CD14-positive monocyte (primary cell): ENCODE data around the gene TUSC1. TPM values are rescaled to one million over a fixed set of nuclear protein-coding genes. Genes with fewer than 3 reads are reported as not detected.

ENCODE experiments used
- DNase-seq, 3 donors: peaks; one replicate each; pipeline ENCODE4 v3.0.0-alpha.2; 2011 to 2022
- H2AFZ ChIP-seq: 2 replicates; pipeline ENCODE4 v1.6.0; 2012; ENCODE audit warnings: mild to moderate bottlenecking, low read depth, low read length, inconsistent platforms; ENCODE audit not compliant: insufficient read depth, poor library complexity, severe bottlenecking
- H3K27ac ChIP-seq, 2 donors: 1 replicate in 1 of 2; 2 replicates in 1 of 2; pipeline ENCODE4 v1.5.1; 2012 to 2013; ENCODE audit warnings: low read length in 2 of 2, control low read depth in 1 of 2, inconsistent platforms in 1 of 2, low read depth in 1 of 2, mild to moderate bottlenecking in 1 of 2
- H3K27me3 ChIP-seq, 2 donors: one replicate each; pipeline versions ENCODE4 v1.6.0 to v1.6.1; 2011 to 2013; ENCODE audit warnings: low read length in 2 of 2; ENCODE audit not compliant: control insufficient read depth in 2 of 2, insufficient read depth in 2 of 2
- H3K36me3 ChIP-seq, 2 donors: replicated peaks in 1 of 2; 1 replicate in 1 of 2; 2 replicates in 1 of 2; pipeline versions ENCODE4 v1.5.1 to v1.6.1; 2012 to 2013; ENCODE audit warnings: low read length in 2 of 2, control low read depth in 1 of 2, inconsistent platforms in 1 of 2, mild to moderate bottlenecking in 1 of 2; ENCODE audit not compliant: insufficient read depth in 2 of 2, control insufficient read depth in 1 of 2
- H3K4me1 ChIP-seq, 2 donors: 1 replicate in 1 of 2; 2 replicates in 1 of 2; pipeline versions ENCODE4 v1.5.1 to v1.6.1; 2012 to 2013; ENCODE audit warnings: low read length in 2 of 2, control low read depth in 1 of 2, inconsistent platforms in 1 of 2, mild to moderate bottlenecking in 1 of 2, moderate library complexity in 1 of 2; ENCODE audit not compliant: insufficient read depth in 2 of 2, control insufficient read depth in 1 of 2
- H3K4me2 ChIP-seq: replicated peaks from 2 replicates; pipeline ENCODE3; 2012; ENCODE audit warnings: low read length, moderate library complexity, mild to moderate bottlenecking; ENCODE audit not compliant: poor library complexity, severe bottlenecking; ENCODE audit errors: extremely low read depth
- H3K4me3 ChIP-seq, 3 experiments: fragments of 200-600 bp in 1 of 3; sonication (generic) in 1 of 3; replicated peaks in 1 of 3; 1 replicate in 2 of 3; 2 replicates in 1 of 3; pipeline ENCODE4 v1.5.1; 2011 to 2013; ENCODE audit warnings: low read length in 3 of 3, mild to moderate bottlenecking in 3 of 3, control low read depth in 2 of 3, low read depth in 2 of 3, inconsistent platforms in 1 of 3, moderate library complexity in 1 of 3
- H3K79me2 ChIP-seq: 2 replicates; pipeline ENCODE4 v1.6.0; 2012; ENCODE audit warnings: mild to moderate bottlenecking, control low read depth, inconsistent platforms, low read length, moderate library complexity; ENCODE audit not compliant: insufficient read depth
- H3K9ac ChIP-seq: 2 replicates; pipeline ENCODE4 v1.6.0; 2017; ENCODE audit warnings: low read length, mild to moderate bottlenecking; ENCODE audit not compliant: insufficient read depth, poor library complexity, severe bottlenecking
- H3K9me3 ChIP-seq, 2 donors: replicated peaks in 1 of 2; 1 replicate in 1 of 2; 2 replicates in 1 of 2; pipeline versions ENCODE4 v1.5.1 to v1.6.1; 2012 to 2013; ENCODE audit warnings: low read length in 2 of 2, control low read depth in 1 of 2; ENCODE audit not compliant: control insufficient read depth in 1 of 2, insufficient read depth in 1 of 2
- H4K20me1 ChIP-seq: 2 replicates; pipeline ENCODE4 v1.6.0; 2012; ENCODE audit warnings: mild to moderate bottlenecking, low read length, control low read depth, moderate library complexity; ENCODE audit not compliant: insufficient read depth
- H3K27ac Mint-ChIP-seq, 7 donors: one replicate each; pipeline ENCODE4 v1.8.0; 2020; ENCODE audit warnings: mild to moderate bottlenecking in 7 of 7, mixed read lengths in 7 of 7, moderate library complexity in 6 of 7, inconsistent platforms in 2 of 7
- H3K27me3 Mint-ChIP-seq, 3 donors: one replicate each; pipeline ENCODE4 v1.8.0; 2021 to 2022; ENCODE audit warnings: low read depth in 3 of 3, mild to moderate bottlenecking in 3 of 3, mixed read lengths in 3 of 3, moderate library complexity in 3 of 3, inconsistent platforms in 1 of 3
- H3K36me3 Mint-ChIP-seq, 2 donors: one replicate each; pipeline ENCODE4 v1.8.0; 2020; ENCODE audit warnings: mixed read lengths in 2 of 2, inconsistent platforms in 1 of 2, mild to moderate bottlenecking in 1 of 2
- H3K4me1 Mint-ChIP-seq: one replicate; pipeline ENCODE4 v1.8.0; 2020; ENCODE audit warnings: mild to moderate bottlenecking, mixed read lengths
- H3K4me3 Mint-ChIP-seq, 2 donors: one replicate each; pipeline ENCODE4 v1.8.0; 2020; ENCODE audit warnings: mild to moderate bottlenecking in 2 of 2, mixed read lengths in 2 of 2, moderate library complexity in 1 of 2
- H3K9me3 Mint-ChIP-seq, 7 donors: one replicate each; pipeline ENCODE4 v1.8.0; 2020 to 2022; ENCODE audit warnings: mixed read lengths in 7 of 7, mild to moderate bottlenecking in 6 of 7, moderate library complexity in 6 of 7, inconsistent platforms in 2 of 7
- CTCF ChIP-seq: fragments of 200-600 bp; IDR thresholded peaks from one replicate; pipeline ENCODE4 v1.8.0; 2022; ENCODE audit warnings: antibody characterized with exemption, mild to moderate bottlenecking
- WGBS: methylation state at CpG from one replicate; pipeline ENCODE4 v1.1.5; 2013; ENCODE audit warnings: missing lambda C conversion rate; ENCODE audit not compliant: insufficient coverage; 5-methylcytosine and 5-hydroxymethylcytosine counted together
- intact Hi-C, 2 donors: fragments of 100-400 bp; cut with micrococcal nuclease; formaldehyde crosslinking; loops; one replicate each; pipeline versions ENCODE4 v1.15.0 to v1.15.1; 2023
- polyA minus RNA-seq: library from RNA; depleted of rRNA, polyadenylated mRNA; stranded (reverse); fragments of >200 nt; gene quantifications from 2 replicates; pipeline ENCODE4 v1.2.3, GENCODE V29; 2012
- polyA plus RNA-seq, 3 donors: library from polyadenylated mRNA; depleted of rRNA in 1 of 3; unstranded in 2 of 3; stranded (reverse) in 1 of 3; fragments of 300-500 nt in 2 of 3; fragments of >200 nt in 1 of 3; fragmentation: Illumina TruSeq in 2 of 3; gene quantifications; 1 replicate in 2 of 3; 2 replicates in 1 of 3; pipeline ENCODE4 v1.2.3, GENCODE V29; 2012 to 2021
- total RNA-seq, 12 experiments: library from RNA in 1 of 12; stranded (reverse) in 1 of 12; fragments of 120-200 nt in 1 of 12; gene quantifications; one replicate each; pipeline ENCODE4 v1.2.4 and lab custom pipeline; 2013 to 2026; ENCODE audit warnings: mixed read lengths in 6 of 12, inconsistent platforms in 1 of 12

The TUSC1 gene
- 1.4 TPM for total RNA-seq (2013)
- polyA plus RNA-seq, result 1 to 10 TPM in 1 of 3 donors, under 1 TPM in 2; 0.29 to 1.8 (median 0.87) TPM
- polyA minus RNA-seq, result 0.42 and 0.96 TPM in 2 replicates
- 0.20 to 1.7 (median 0.41) reads per million in 11 experiments for total RNA-seq (lab: John Stamatoyannopoulos, UW)

- peaks cover 0 to 5% of the 10 kb centered on the region in 2 donors for H3K27me3 ChIP-seq
- intact Hi-C loops, result no loop called here
- H3K79me2 ChIP-seq, result no peaks in the 10 kb centered on the region
- H3K9ac ChIP-seq, result peak within 1 kb of the TSS; percentile 60
- Mint-ChIP-seq H3K4me3 (peak within 1 kb of the TSS; percentile 66 to 89), H3K9me3 (peaks cover 0 to 9% (median 2%) of the 10 kb centered on the region in 7 donors), H3K27me3 (peaks cover 1 to 20% (median 7%) of the 10 kb centered on the region in 3 donors), H3K4me1 (peaks cover 10% of the 10 kb centered on the region), H3K27ac (no peak within 1 kb of the TSS), H3K36me3 (no peaks in the 10 kb centered on the region)
- H2AFZ ChIP-seq, result peak within 1 kb of the TSS; percentile 84
- peak in 2 of 3 donors; percentile 2 to 12 for DNase-seq
- no peaks in the 10 kb centered on the region for H4K20me1 ChIP-seq
- H3K4me2 ChIP-seq, result peak within 1 kb of the TSS; percentile 88
- H3K4me3 ChIP-seq, result peak within 1 kb of the TSS; percentile 56 to 74 (median 56)
- peaks cover 11 to 12% of the 10 kb centered on the region in 2 donors for H3K4me1 ChIP-seq
- no peak for TF ChIP-seq CTCF
- 2% methylated on average over 57 of the region's 57 CpGs for WGBS
- H3K9me3 ChIP-seq, result no peaks in the 10 kb centered on the region
- no peak within 1 kb of the TSS for H3K27ac ChIP-seq
- H3K36me3 ChIP-seq, result no peaks in the 10 kb centered on the region
These were observed at the start of gene TUSC1 for GRCh38 chr9:25678147-25678666. TSS of gene TUSC1 (minus strand) at chr9:25678444. CDS start at chr9:25678312, 132 bp downstream.

- Histone ChIP-seq H3K4me3 (no peak overlapping the region), H3K27ac (no peak overlapping the region), H3K36me3 (no peaks in the 10 kb centered on the region), H3K4me2 (no peak overlapping the region), H3K9ac (no peak overlapping the region), H3K9me3 (peaks cover 0 to 4% of the 10 kb centered on the region in 2 donors), H3K27me3 (no peaks in the 10 kb centered on the region), H4K20me1 (no peaks in the 10 kb centered on the region), H2AFZ (no peak overlapping the region), H3K79me2 (no peaks in the 10 kb centered on the region), H3K4me1 (no peaks in the 10 kb centered on the region)
- Mint-ChIP-seq H3K4me1 (no peaks in the 10 kb centered on the region), H3K9me3 (peaks cover 0 to 12% (median 2%) of the 10 kb centered on the region in 7 donors), H3K27ac (no peak overlapping the region), H3K4me3 (no peak overlapping the region), H3K36me3 (no peaks in the 10 kb centered on the region), H3K27me3 (no peaks in the 10 kb centered on the region)
- WGBS, result 95% methylated on average over 2 of the region's 2 CpGs
- DNase-seq, result no peak
- no peak for TF ChIP-seq CTCF
- intact Hi-C loops, result no loop called here
These were observed 48.7 kb upstream of the TUSC1 start for GRCh38 chr9:25726871-25727410.
